Vagina (tissue), 2 donors: ENCODE data around the gene LRRC72. TPM values are rescaled to one million over a fixed set of nuclear protein-coding genes. Genes with fewer than 3 reads are reported as not detected.

Experiments
- DNase-seq, 2 donors: peaks; one replicate each; pipeline ENCODE4 v3.0.0-alpha.2; 2017; ENCODE audit errors: extremely low spot score in 2 of 2
- H3K27ac ChIP-seq: fragments of 200-600 bp; sonication (generic); one replicate; pipeline ENCODE4 v1.5.1; 2019
- H3K27me3 ChIP-seq: fragments of 200-600 bp; sonication (generic); one replicate; pipeline ENCODE4 v1.5.1; 2019
- H3K36me3 ChIP-seq, 2 donors: fragments of 200-600 bp; sonication (generic); one replicate each; pipeline ENCODE4 v1.5.1; 2017 to 2019
- H3K4me1 ChIP-seq: fragments of 200-600 bp; sonication (generic); one replicate; pipeline ENCODE4 v1.5.1; 2019
- H3K4me3 ChIP-seq, 2 donors: fragments of 200-600 bp; sonication (generic); 1 replicate in 1 of 2; 2 replicates in 1 of 2; pipeline ENCODE4 v1.5.1; 2016 to 2019
- H3K9me3 ChIP-seq: fragments of 200-600 bp; sonication (generic); one replicate; pipeline ENCODE4 v1.5.1; 2019
- CTCF ChIP-seq, 3 experiments: fragments of 450-650 bp in 2 of 3; fragments of 200-600 bp in 1 of 3; sonication (generic) in 1 of 3; IDR thresholded peaks; one replicate each; pipeline ENCODE4 v1.5.1; 2017 to 2019; ENCODE audit warnings: antibody characterized with exemption in 3 of 3, mild to moderate bottlenecking in 2 of 3, moderate library complexity in 2 of 3
- POLR2A ChIP-seq, 2 donors: fragments of 450-650 bp; IDR thresholded peaks; one replicate each; pipeline ENCODE4 v1.6.1; 2017; ENCODE audit warnings: antibody characterized with exemption in 2 of 2, mild to moderate bottlenecking in 2 of 2, moderate library complexity in 2 of 2
- POLR2AphosphoS5 ChIP-seq, 2 donors: sonication (generic); formaldehyde crosslinking; IDR thresholded peaks; one replicate each; pipeline ENCODE4 v1.9.0; 2017; ENCODE audit warnings: antibody characterized with exemption in 2 of 2, mild to moderate bottlenecking in 2 of 2, low read depth in 1 of 2; ENCODE audit not compliant: insufficient read depth in 1 of 2
- intact Hi-C: fragments of 100-400 bp; cut with DNase I; formaldehyde crosslinking; loops from one replicate; pipeline ENCODE4 v1.15.1; 2023
- total RNA-seq: library from RNA; depleted of rRNA; stranded (reverse); fragments of >200 nt; gene quantifications from one replicate; pipeline ENCODE4 v1.2.3, GENCODE V29; 2016

The LRRC72 gene
- total RNA-seq, 1 donor from 2014 or later, result not detected

DNA sequence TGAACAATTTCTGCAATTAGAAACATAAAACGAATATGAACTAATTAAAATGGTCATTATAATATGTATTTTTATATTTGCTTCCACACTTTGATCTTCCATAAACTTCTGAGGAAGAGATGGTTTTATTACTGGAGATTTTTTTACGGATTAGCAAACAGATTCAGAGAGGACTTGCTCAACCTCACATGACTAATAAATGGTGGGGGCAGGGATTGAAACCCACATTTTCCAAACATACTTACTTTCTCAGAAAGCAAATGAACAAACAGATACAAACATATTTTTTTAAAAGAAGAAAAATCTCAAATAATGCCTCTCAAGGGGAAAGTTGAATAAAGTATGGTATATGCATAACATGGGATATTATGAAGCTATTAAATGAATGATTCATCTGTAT lies 100.6 kb downstream of the LRRC72 start:
- H3K36me3 ChIP-seq, result peaks cover 0 to 8% of the 10 kb centered on the region in 2 donors

DNA sequence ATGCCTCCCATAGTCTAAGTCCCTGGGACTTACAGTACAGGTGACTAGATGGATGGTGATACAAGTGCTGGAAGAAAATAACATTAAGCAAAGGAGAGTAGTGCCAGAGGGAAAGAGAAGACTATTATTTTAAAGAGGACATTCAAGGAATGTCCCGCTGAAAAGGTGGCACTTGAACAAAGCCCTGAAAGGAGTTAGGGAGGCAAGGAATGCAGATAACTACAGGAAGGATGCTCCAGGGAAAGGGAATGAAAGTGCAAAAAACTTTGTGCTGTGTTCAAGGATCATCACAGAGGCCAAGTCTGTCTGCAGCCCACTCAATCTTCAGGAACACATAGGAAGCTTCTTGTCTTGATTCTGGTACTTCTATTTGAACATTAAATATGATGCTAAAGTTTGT lies 104.0 kb downstream of the LRRC72 start:
- no peak for DNase-seq
- no peaks in the 10 kb centered on the region for H3K36me3 ChIP-seq
- TF ChIP-seq POLR2AphosphoS5 (IDR thresholded peaks at IDR 0.05; ENCODE audit: insufficient read depth in 1 of 2, low read depth in 1 of 2), result no peak
- no peak for TF ChIP-seq CTCF (IDR thresholded peaks at IDR 0.05)
- no peak for TF ChIP-seq POLR2A (IDR thresholded peaks at IDR 0.05)

More for the DNA sequence above, 100.6 kb downstream of the LRRC72 start:
- intact Hi-C loops, result no loop called here
- Histone ChIP-seq H3K4me3 (no peak overlapping the region), H3K4me1 (peaks cover 7% of the 10 kb centered on the region), H3K9me3 (no peaks in the 10 kb centered on the region), H3K27ac (no peak overlapping the region), H3K27me3 (no peaks in the 10 kb centered on the region)
- TF ChIP-seq CTCF (IDR thresholded peaks at IDR 0.05) (no peak), POLR2A (IDR thresholded peaks at IDR 0.05) (no peak), POLR2AphosphoS5 (IDR thresholded peaks at IDR 0.05; ENCODE audit: insufficient read depth in 1 of 2, low read depth in 1 of 2) (no peak)
- DNase-seq, result no peak

More for the DNA sequence above, 104.0 kb downstream of the LRRC72 start:
- Histone ChIP-seq H3K27ac (no peak overlapping the region), H3K4me1 (peaks cover 16% of the 10 kb centered on the region), H3K27me3 (no peaks in the 10 kb centered on the region), H3K4me3 (no peak overlapping the region), H3K9me3 (no peaks in the 10 kb centered on the region)
- intact Hi-C loops, result no loop called here

Other genes with a start within 250 kb of the LRRC72 start
- gene CRPPA, start 105.3 kb upstream of the LRRC72 start, total RNA-seq, result 1.2 TPM
- gene SOSTDC1, start 61.1 kb upstream of the LRRC72 start, total RNA-seq, result 5.9 TPM
- 13.8 TPM for gene ANKMY2, start 118.9 kb downstream of the LRRC72 start, total RNA-seq
- 61.4 TPM for gene BZW2, start 119.4 kb downstream of the LRRC72 start, total RNA-seq
- 13.8 TPM for gene TSPAN13, start 226.9 kb downstream of the LRRC72 start, total RNA-seq